Neural progenitor cell (in vitro differentiated cells): ENCODE results near the gene DTNBP1. TPM values are rescaled to one million over a fixed set of nuclear protein-coding genes. Genes with fewer than 3 reads are reported as not detected.

ENCODE experiments used
- DNase-seq: peaks from one replicate; pipeline ENCODE4 v3.0.0-alpha.2; 2016; ENCODE audit warnings: low spot score
- H2AFZ ChIP-seq: fragments of 200-600 bp; sonication (generic); replicated peaks from 2 replicates; pipeline ENCODE4 v1.6.1; 2016; ENCODE audit warnings: antibody characterized with exemption
- H3F3A ChIP-seq: fragments of 200-600 bp; sonication (generic); 2 replicates; pipeline ENCODE4 v1.6.1; 2016; ENCODE audit warnings: antibody characterized with exemption, low read depth
- H3K27ac ChIP-seq: fragments of 200-600 bp; sonication (generic); 2 replicates; pipeline ENCODE4 v1.5.1; 2016; ENCODE audit warnings: mild to moderate bottlenecking
- H3K27me3 ChIP-seq: fragments of 200-600 bp; sonication (generic); 2 replicates; pipeline ENCODE4 v1.6.1; 2016; ENCODE audit warnings: mild to moderate bottlenecking, moderate library complexity
- H3K36me3 ChIP-seq: fragments of 200-600 bp; sonication (generic); 2 replicates; pipeline ENCODE4 v1.5.1; 2016
- H3K4me1 ChIP-seq: fragments of 200-600 bp; sonication (generic); 2 replicates; pipeline ENCODE4 v1.6.1; 2016; ENCODE audit warnings: mixed run types
- H3K4me2 ChIP-seq: fragments of 200-600 bp; sonication (generic); 2 replicates; pipeline ENCODE4 v1.6.1; 2016
- H3K4me3 ChIP-seq: fragments of 200-600 bp; sonication (generic); 2 replicates; pipeline ENCODE4 v1.5.1; 2016
- H3K79me2 ChIP-seq: fragments of 200-600 bp; sonication (generic); 2 replicates; pipeline ENCODE4 v1.6.1; 2016; ENCODE audit warnings: low read depth
- H3K9ac ChIP-seq: fragments of 200-600 bp; sonication (generic); 2 replicates; pipeline ENCODE4 v1.6.1; 2016
- H3K9me3 ChIP-seq: fragments of 200-600 bp; sonication (generic); 2 replicates; pipeline ENCODE4 v1.5.1; 2016; ENCODE audit warnings: low read depth
- H4K20me1 ChIP-seq: fragments of 200-600 bp; sonication (generic); 2 replicates; pipeline ENCODE4 v1.6.1; 2016; ENCODE audit warnings: low read depth
- H3K27ac Mint-ChIP-seq: 3 replicates; pipeline ENCODE4 v1.8.0; 2021; ENCODE audit warnings: mixed read lengths
- H3K27me3 Mint-ChIP-seq: 2 replicates; pipeline ENCODE4 v1.8.0; 2022; ENCODE audit warnings: low read depth, mild to moderate bottlenecking, inconsistent platforms, moderate library complexity, mixed read lengths; ENCODE audit not compliant: insufficient read depth
- H3K36me3 Mint-ChIP-seq: 3 replicates; pipeline ENCODE4 v1.8.0; 2021; ENCODE audit warnings: mixed read lengths
- H3K4me1 Mint-ChIP-seq: 3 replicates; pipeline ENCODE4 v1.8.0; 2021; ENCODE audit warnings: mixed read lengths
- H3K4me3 Mint-ChIP-seq: 3 replicates; pipeline ENCODE4 v1.8.0; 2021; ENCODE audit warnings: mild to moderate bottlenecking, moderate library complexity, mixed read lengths
- H3K9me3 Mint-ChIP-seq: 3 replicates; pipeline ENCODE4 v1.8.0; 2020; ENCODE audit warnings: mixed read lengths
- EZH2 ChIP-seq: fragments of 200-600 bp; sonication (generic); IDR thresholded peaks from 2 replicates; pipeline ENCODE4 v1.6.1; 2017; ENCODE audit warnings: antibody characterized with exemption, mild to moderate bottlenecking, moderate library complexity
- EZH2phosphoT487 ChIP-seq: fragments of 200-600 bp; sonication (generic); IDR thresholded peaks from 2 replicates; pipeline ENCODE4 v1.6.1; 2017; ENCODE audit warnings: antibody characterized with exemption
- total RNA-seq: library from RNA; depleted of rRNA; stranded (reverse); fragments of >200 nt; gene quantifications from 2 replicates; pipeline ENCODE4 v1.2.3, GENCODE V29; 2015; ENCODE audit warnings: low replicate concordance
- TF ChIP-seq, protein P1 (sequence below): fragments of 200-600 bp; sonication (generic); IDR thresholded peaks from 2 replicates; pipeline ENCODE4 v1.5.1; 2017; ENCODE audit warnings: antibody characterized with exemption, mild to moderate bottlenecking

Gene DTNBP1
- total RNA-seq, 1 donor from 2014 or later, result 4.5 TPM

DNA sequence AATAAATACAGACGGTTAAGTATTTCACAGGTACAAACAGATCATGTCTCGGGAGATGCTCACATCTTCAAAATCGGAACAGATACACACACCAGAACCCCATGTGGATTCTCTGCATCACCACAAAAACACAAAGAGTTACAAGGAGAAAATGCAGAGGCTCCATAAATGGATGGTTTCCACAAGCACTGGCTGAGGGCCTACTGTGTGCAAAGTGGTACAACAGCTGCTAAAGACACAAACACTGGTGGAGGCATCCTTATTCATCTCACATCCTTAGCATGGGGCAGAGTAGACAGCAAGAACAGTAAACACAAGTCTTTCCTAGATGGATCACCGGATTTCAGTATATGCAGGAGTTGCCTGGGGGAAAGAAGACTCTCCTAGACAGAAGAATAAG, 88.8 kb downstream of the DTNBP1 start:
- Histone ChIP-seq H3K4me2 (no peak overlapping the region), H3K36me3 (peaks cover 5% of the 10 kb centered on the region), H3K9ac (no peak overlapping the region), H3K27ac (no peak overlapping the region), H4K20me1 (no peaks in the 10 kb centered on the region), H3K9me3 (no peaks in the 10 kb centered on the region), H3K4me3 (no peak overlapping the region), H3K27me3 (no peaks in the 10 kb centered on the region), H3F3A (peaks cover 17% of the 10 kb centered on the region), H3K79me2 (no peaks in the 10 kb centered on the region), H3K4me1 (peaks cover 24% of the 10 kb centered on the region), H2AFZ (no peak overlapping the region)
- Mint-ChIP-seq H3K27me3 (peaks cover 2% of the 10 kb centered on the region), H3K4me3 (no peak overlapping the region), H3K9me3 (no peaks in the 10 kb centered on the region), H3K27ac (peak overlapping the region; percentile 22), H3K36me3 (no peaks in the 10 kb centered on the region), H3K4me1 (peaks cover 33% of the 10 kb centered on the region)
- no peak for TF ChIP-seq EZH2phosphoT487
- no peak for TF ChIP-seq EZH2
- TF ChIP-seq, protein P1, sequence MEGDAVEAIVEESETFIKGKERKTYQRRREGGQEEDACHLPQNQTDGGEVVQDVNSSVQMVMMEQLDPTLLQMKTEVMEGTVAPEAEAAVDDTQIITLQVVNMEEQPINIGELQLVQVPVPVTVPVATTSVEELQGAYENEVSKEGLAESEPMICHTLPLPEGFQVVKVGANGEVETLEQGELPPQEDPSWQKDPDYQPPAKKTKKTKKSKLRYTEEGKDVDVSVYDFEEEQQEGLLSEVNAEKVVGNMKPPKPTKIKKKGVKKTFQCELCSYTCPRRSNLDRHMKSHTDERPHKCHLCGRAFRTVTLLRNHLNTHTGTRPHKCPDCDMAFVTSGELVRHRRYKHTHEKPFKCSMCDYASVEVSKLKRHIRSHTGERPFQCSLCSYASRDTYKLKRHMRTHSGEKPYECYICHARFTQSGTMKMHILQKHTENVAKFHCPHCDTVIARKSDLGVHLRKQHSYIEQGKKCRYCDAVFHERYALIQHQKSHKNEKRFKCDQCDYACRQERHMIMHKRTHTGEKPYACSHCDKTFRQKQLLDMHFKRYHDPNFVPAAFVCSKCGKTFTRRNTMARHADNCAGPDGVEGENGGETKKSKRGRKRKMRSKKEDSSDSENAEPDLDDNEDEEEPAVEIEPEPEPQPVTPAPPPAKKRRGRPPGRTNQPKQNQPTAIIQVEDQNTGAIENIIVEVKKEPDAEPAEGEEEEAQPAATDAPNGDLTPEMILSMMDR, result no peak
- no peak for DNase-seq

DNA sequence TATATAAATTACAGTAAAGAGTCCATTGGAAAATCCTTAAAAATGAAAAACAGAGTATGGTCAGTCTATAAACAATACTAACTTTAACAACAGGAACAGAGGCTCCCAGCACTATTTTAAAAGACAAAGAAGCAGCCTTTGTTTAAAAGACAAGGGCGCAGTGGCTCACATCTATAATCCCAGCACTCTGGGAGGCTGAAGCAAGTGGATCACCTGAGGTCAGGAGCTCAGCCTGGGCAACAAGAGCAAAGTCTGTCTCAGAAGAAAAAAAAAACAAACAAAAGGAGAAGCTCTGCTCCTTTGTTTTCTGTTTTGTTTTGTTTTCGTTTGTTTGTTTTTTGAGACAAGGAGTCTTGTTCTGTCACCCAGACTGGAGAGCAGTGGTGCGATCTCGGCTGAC, 89.4 kb downstream of the DTNBP1 start:
- H4K20me1 ChIP-seq, result no peaks in the 10 kb centered on the region
- H3K79me2 ChIP-seq, result no peaks in the 10 kb centered on the region
- no peaks in the 10 kb centered on the region for H3K36me3 Mint-ChIP-seq
- H3F3A ChIP-seq, result peaks cover 17% of the 10 kb centered on the region
- H3K4me2 ChIP-seq, result peak overlapping the region; percentile 19
- peaks cover 20% of the 10 kb centered on the region for H3K4me1 ChIP-seq
- peak; percentile 49 for DNase-seq
- no peaks in the 10 kb centered on the region for H3K9me3 Mint-ChIP-seq
- H2AFZ ChIP-seq, result no peak overlapping the region
- TF ChIP-seq EZH2 (no peak), EZH2phosphoT487 (no peak)
- TF ChIP-seq, protein P1, result no peak
- H3K27me3 ChIP-seq, result no peaks in the 10 kb centered on the region
- peaks cover 33% of the 10 kb centered on the region for H3K4me1 Mint-ChIP-seq
- H3K27me3 Mint-ChIP-seq, result no peaks in the 10 kb centered on the region
- no peaks in the 10 kb centered on the region for H3K9me3 ChIP-seq
- no peak overlapping the region for H3K9ac ChIP-seq
- H3K27ac ChIP-seq, result no peak overlapping the region
- H3K27ac Mint-ChIP-seq, result no peak overlapping the region
- H3K4me3 Mint-ChIP-seq, result no peak overlapping the region
- H3K4me3 ChIP-seq, result no peak overlapping the region
- H3K36me3 ChIP-seq, result peaks cover 5% of the 10 kb centered on the region

DNA sequence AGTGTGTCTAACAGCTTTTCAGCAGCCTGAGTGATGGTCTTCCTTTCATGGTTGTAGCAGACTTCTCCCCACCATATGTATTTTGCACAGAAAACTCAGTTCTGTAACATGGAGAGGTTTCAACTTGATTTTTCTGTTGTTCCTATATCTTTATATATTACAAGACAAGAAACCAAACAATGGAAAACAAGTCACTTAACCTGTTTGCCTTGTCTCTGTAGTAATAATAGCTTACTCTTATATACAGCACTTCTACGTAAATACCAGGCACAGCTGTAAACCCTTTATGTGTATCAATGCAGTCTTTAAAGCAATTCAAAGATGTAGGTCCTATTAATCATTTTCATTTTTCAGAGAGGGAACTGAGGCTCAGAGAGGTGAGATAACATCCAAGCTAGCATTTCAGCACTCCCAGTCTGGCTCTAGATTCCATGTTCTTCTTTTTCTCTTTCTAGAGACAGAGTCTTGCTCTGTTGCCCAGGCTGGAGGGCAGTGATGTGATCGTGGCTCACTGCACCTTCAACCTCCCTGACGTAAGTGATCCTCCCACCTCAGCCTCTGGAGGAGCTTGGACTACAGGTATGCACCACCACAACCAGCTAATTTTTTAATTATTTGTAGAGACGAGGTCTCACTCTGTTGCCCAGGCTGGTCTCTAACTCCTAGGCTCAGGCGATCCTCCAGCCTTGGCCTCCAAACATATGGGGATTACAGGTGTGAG, 90.4 kb downstream of the DTNBP1 start:
- H3K4me3 ChIP-seq, result no peak overlapping the region
- H3K9ac ChIP-seq, result no peak overlapping the region
- Mint-ChIP-seq H3K4me3 (no peak overlapping the region), H3K27me3 (no peaks in the 10 kb centered on the region), H3K27ac (no peak overlapping the region), H3K9me3 (no peaks in the 10 kb centered on the region), H3K36me3 (no peaks in the 10 kb centered on the region), H3K4me1 (peaks cover 28% of the 10 kb centered on the region)
- no peak for DNase-seq
- H4K20me1 ChIP-seq, result no peaks in the 10 kb centered on the region
- no peak overlapping the region for H2AFZ ChIP-seq
- peaks cover 17% of the 10 kb centered on the region for H3F3A ChIP-seq
- H3K27me3 ChIP-seq, result no peaks in the 10 kb centered on the region
- H3K4me1 ChIP-seq, result peaks cover 10% of the 10 kb centered on the region
- no peaks in the 10 kb centered on the region for H3K9me3 ChIP-seq
- H3K4me2 ChIP-seq, result no peak overlapping the region
- H3K36me3 ChIP-seq, result peaks cover 5% of the 10 kb centered on the region
- H3K79me2 ChIP-seq, result no peaks in the 10 kb centered on the region
- no peak overlapping the region for H3K27ac ChIP-seq
- no peak for TF ChIP-seq EZH2phosphoT487
- TF ChIP-seq EZH2, result no peak
- TF ChIP-seq, protein P1, result no peak
